Liver (tissue), 9 donors: ENCODE data around the gene PPDPF. TPM values are rescaled to one million over a fixed set of nuclear protein-coding genes. Genes with fewer than 3 reads are reported as not detected.

Experiments used
- DNase-seq: peaks from one replicate; pipeline ENCODE4 v3.0.0-alpha.2; 2017; ENCODE audit warnings: low spot score
- H3K27ac ChIP-seq, 2 donors: one replicate each; pipeline ENCODE4 v1.7.0; 2013; ENCODE audit warnings: inconsistent platforms in 2 of 2, low read length in 2 of 2, control low read depth in 1 of 2, low read depth in 1 of 2, mild to moderate bottlenecking in 1 of 2
- H3K27me3 ChIP-seq, 4 donors: one replicate each; pipeline versions ENCODE4 v1.6.1 to v1.7.0; 2013; ENCODE audit warnings: low read length in 3 of 4, inconsistent platforms in 1 of 4, mild to moderate bottlenecking in 1 of 4, moderate library complexity in 1 of 4; ENCODE audit not compliant: control insufficient read depth in 4 of 4, insufficient read depth in 4 of 4
- H3K36me3 ChIP-seq, 4 donors: one replicate each; pipeline versions ENCODE4 v1.6.1 to v1.7.0; 2013; ENCODE audit warnings: low read length in 3 of 4, mild to moderate bottlenecking in 3 of 4, low read depth in 1 of 4, moderate library complexity in 1 of 4; ENCODE audit not compliant: control insufficient read depth in 4 of 4, insufficient read depth in 3 of 4
- H3K4me1 ChIP-seq, 4 donors: one replicate each; pipeline versions ENCODE4 v1.6.1 to v1.7.0; 2013; ENCODE audit warnings: low read length in 3 of 4, mild to moderate bottlenecking in 3 of 4, moderate library complexity in 1 of 4; ENCODE audit not compliant: control insufficient read depth in 4 of 4, insufficient read depth in 4 of 4
- H3K4me3 ChIP-seq, 3 donors: one replicate each; pipeline versions ENCODE4 v1.6.1 to v1.7.0; 2013; ENCODE audit warnings: low read length in 3 of 3, control low read depth in 1 of 3, low read depth in 1 of 3, mild to moderate bottlenecking in 1 of 3
- H3K9ac ChIP-seq, 2 donors: one replicate each; pipeline ENCODE4 v1.7.0; 2013; ENCODE audit warnings: low read length in 2 of 2, mild to moderate bottlenecking in 2 of 2, moderate library complexity in 2 of 2, control low read depth in 1 of 2, low read depth in 1 of 2
- H3K9me3 ChIP-seq, 4 donors: one replicate each; pipeline versions ENCODE4 v1.6.1 to v1.7.0; 2013; ENCODE audit warnings: low read length in 3 of 4; ENCODE audit not compliant: control insufficient read depth in 4 of 4
- ATF3 ChIP-seq: IDR thresholded peaks from 2 replicates; pipeline ENCODE4 v1.6.1; 2016; ENCODE audit warnings: antibody characterized with exemption
- CTCF ChIP-seq: fragments of 150-350 bp; IDR thresholded peaks from 2 replicates; pipeline ENCODE4 v1.5.1; 2017; ENCODE audit warnings: improper control_type of control experiment, low read depth, low read length; ENCODE audit not compliant: missing input control
- EGR1 ChIP-seq, 2 donors: IDR thresholded peaks; 2 replicates each; pipeline ENCODE4 v1.6.1; 2016 to 2018; ENCODE audit warnings: antibody characterized with exemption in 2 of 2, low read depth in 2 of 2
- FOXA1 ChIP-seq: IDR thresholded peaks from 2 replicates; pipeline ENCODE4 v1.6.1; 2016; ENCODE audit warnings: antibody characterized with exemption
- FOXA2 ChIP-seq: IDR thresholded peaks from 2 replicates; pipeline ENCODE4 v1.6.1; 2016; ENCODE audit warnings: antibody characterized with exemption
- GABPA ChIP-seq, 2 donors: IDR thresholded peaks in 1 of 2; conservative IDR thresholded peaks in 1 of 2; 2 replicates each; pipeline ENCODE4 v1.6.1; 2016; ENCODE audit warnings: antibody characterized with exemption in 2 of 2, mild to moderate bottlenecking in 1 of 2, moderate library complexity in 1 of 2
- HNF4A ChIP-seq, 2 donors: conservative IDR thresholded peaks; 2 replicates each; pipeline ENCODE4 v1.6.1; 2016; ENCODE audit warnings: antibody characterized with exemption in 2 of 2, mild to moderate bottlenecking in 2 of 2
- HNF4G ChIP-seq: IDR thresholded peaks from 2 replicates; pipeline ENCODE4 v1.6.1; 2016; ENCODE audit warnings: antibody characterized with exemption
- JUND ChIP-seq, 2 donors: IDR thresholded peaks; 2 replicates each; pipeline ENCODE4 v1.6.1; 2016; ENCODE audit warnings: antibody characterized with exemption in 2 of 2
- MAX ChIP-seq: IDR thresholded peaks from 2 replicates; pipeline ENCODE4 v1.6.1; 2016; ENCODE audit warnings: antibody characterized with exemption
- NR2F2 ChIP-seq: IDR thresholded peaks from 2 replicates; pipeline ENCODE4 v1.6.1; 2016; ENCODE audit warnings: antibody characterized with exemption
- RAD21 ChIP-seq, 2 donors: IDR thresholded peaks; 2 replicates each; pipeline ENCODE4 v1.6.1; 2016; ENCODE audit warnings: antibody characterized with exemption in 2 of 2, mild to moderate bottlenecking in 2 of 2
- REST ChIP-seq: IDR thresholded peaks from 2 replicates; pipeline ENCODE4 v1.6.1; 2016; ENCODE audit warnings: antibody characterized with exemption, mild to moderate bottlenecking
- RXRA ChIP-seq, 2 donors: IDR thresholded peaks; 2 replicates each; pipeline ENCODE4 v1.6.1; 2017 to 2018; ENCODE audit warnings: antibody characterized with exemption in 2 of 2, mild to moderate bottlenecking in 1 of 2
- SP1 ChIP-seq: IDR thresholded peaks from 2 replicates; pipeline ENCODE4 v1.6.1; 2018; ENCODE audit warnings: antibody characterized with exemption, mild to moderate bottlenecking
- TAF1 ChIP-seq: conservative IDR thresholded peaks from 2 replicates; pipeline ENCODE4 v1.6.1; 2016; ENCODE audit warnings: antibody characterized with exemption, mild to moderate bottlenecking
- YY1 ChIP-seq: IDR thresholded peaks from 2 replicates; pipeline ENCODE4 v1.6.1; 2016; ENCODE audit warnings: antibody characterized with exemption, mild to moderate bottlenecking
- ZBTB33 ChIP-seq: IDR thresholded peaks from 2 replicates; pipeline ENCODE4 v1.6.1; 2016; ENCODE audit warnings: antibody characterized with exemption
- WGBS: extraction: QIAGEN DNeasy Blood & Tissue Kit; methylation state at CpG from one replicate; pipeline ENCODE4 v1.1.7; 2013; 5-methylcytosine and 5-hydroxymethylcytosine counted together
- polyA plus RNA-seq, 2 donors: library from polyadenylated mRNA; stranded (reverse) in 1 of 2; unstranded in 1 of 2; fragments of 200-250 nt in 1 of 2; fragments of >200 nt in 1 of 2; fragmentation: Nextera tagmentation in 1 of 2; extraction: Ambion mirVana in 1 of 2; gene quantifications; one replicate each; pipeline versions ENCODE4 v1.2.1 to v1.2.3, GENCODE V29; 2013 to 2015
- total RNA-seq, 2 donors: library from RNA; depleted of rRNA; stranded (reverse); fragments of >200 nt; gene quantifications; one replicate each; pipeline ENCODE4 v1.2.3, GENCODE V29; 2014
- donor health status: healthy.
- donor health status: healthy.
- donor health status: healthy.
- donor health status: healthy.
- donor health status: healthy.

The PPDPF gene
- total and polyA plus RNA-seq, 4 donors, result 8.3 to 196 (median 25.3) TPM

- H3K9ac ChIP-seq, result no peak overlapping the region
Measured at GRCh38 chr20:63557481-63557891, 36.9 kb downstream of the PPDPF start.

More at GRCh38 chr20:63557481-63557891, 36.9 kb downstream of the PPDPF start:
- H3K36me3 ChIP-seq, result peaks cover 0 to 25% (median 20%) of the 10 kb centered on the region in 4 donors
- TF ChIP-seq RXRA (IDR thresholded peaks at IDR 0.05) (no peak), FOXA1 (no peak), YY1 (no peak), ZBTB33 (no peak), FOXA2 (no peak), JUND (IDR thresholded peaks at IDR 0.05) (no peak), HNF4G (no peak), ATF3 (no peak), HNF4A (conservative IDR thresholded peaks at IDR 0.05) (no peak), GABPA (IDR thresholded peaks at IDR 0.05 in 1 of 2, conservative IDR thresholded peaks at IDR 0.05 in 1 of 2) (no peak), EGR1 (IDR thresholded peaks at IDR 0.05; ENCODE audit: low read depth in 2 of 2) (no peak), TAF1 (no peak), CTCF (no peak), RAD21 (IDR thresholded peaks at IDR 0.05) (no peak), SP1 (no peak), NR2F2 (no peak), MAX (no peak), REST (no peak)
- no peak overlapping the region for H3K27ac ChIP-seq
- 91% methylated on average over 19 of the region's 19 CpGs for WGBS
- H3K4me3 ChIP-seq, result no peak overlapping the region
- H3K27me3 ChIP-seq, result no peaks in the 10 kb centered on the region
- H3K4me1 ChIP-seq, result peaks cover 0 to 2% (median 0%) of the 10 kb centered on the region in 4 donors
- DNase-seq, result no peak
- H3K9me3 ChIP-seq, result peaks cover 0 to 1% (median 0%) of the 10 kb centered on the region in 4 donors
